GM12892 (cell line): ENCODE measurements around the gene R3HDM1.

ENCODE experiments used
- POLR2A ChIP-seq: IDR thresholded peaks from 2 replicates; pipeline ENCODE4 v1.6.1; 2011; ENCODE audit warnings: low read depth, low read length, control low read depth
- POLR2AphosphoS5 ChIP-seq: IDR thresholded peaks from 2 replicates; pipeline ENCODE4 v1.6.1; 2011; ENCODE audit warnings: low read depth, low read length, control low read depth
- TAF1 ChIP-seq: IDR thresholded peaks from 2 replicates; pipeline ENCODE4 v1.6.1; 2011; ENCODE audit warnings: low read depth, mild to moderate bottlenecking, control low read depth, low read length, borderline replicate concordance

- no peak for TF ChIP-seq POLR2AphosphoS5
- TF ChIP-seq POLR2A: no peak
- no peak for TF ChIP-seq TAF1
Measured at GRCh38 chr2:135698838-135699237, 167.6 kb downstream of the R3HDM1 start.
